Measurements from ENCODE around the gene TMEM80. TPM values are rescaled to one million over a fixed set of nuclear protein-coding genes. Genes with fewer than 3 reads are reported as not detected.

The TMEM80 gene
- total and polyA plus RNA-seq, 2 donors (not counting 3 experiments of a cell fraction or from before 2014, with no cell fraction given), result 21.2 to 26.6 TPM

- no peaks in the 10 kb centered on the region for H3K27me3 ChIP-seq (ENCODE audit: control insufficient read depth in 2 of 2, insufficient read depth in 2 of 2, low read length in 2 of 2)
- TF ChIP-seq MAX (IDR thresholded peaks at IDR 0.05; ENCODE audit: insufficient read depth, insufficient read length), result no peak
- TF ChIP-seq JUN (IDR thresholded peaks at IDR 0.05; ENCODE audit: borderline replicate concordance, insufficient read depth, insufficient read length, low read depth), result no peak
- TF ChIP-seq POLR2A (IDR thresholded peaks at IDR 0.05; ENCODE audit: low read depth, low read length), result no peak
- H3K4me3 ChIP-seq (replicated peaks in 1 of 3; ENCODE audit: insufficient read depth in 1 of 3, low read depth in 1 of 3, low read length in 3 of 3), result no peak overlapping the region
- ChIA-PET POLR2A (interaction anchor here (0.6 kb wide), 1 partner anchor 23 kb away, joined by 3 read pairs; no protein-coding TSS in a partner anchor), CTCF (interaction anchor here (1.1 to 1.7 kb wide), 4 partner anchors 13 to 20 kb away, joined by 4 to 5 read pairs (median 4); no protein-coding TSS in a partner anchor)
- BruUV-seq (replicated peaks), result TSS peak; percentile 18
- no peaks in the 10 kb centered on the region for H4K20me1 ChIP-seq (replicated peaks; ENCODE audit: control insufficient read depth, extremely low read depth, insufficient read depth, low read length)
- no peak overlapping the region for H3K9ac ChIP-seq (replicated peaks; ENCODE audit: extremely low read depth, insufficient read depth, low read length)
- DNase-seq (ENCODE audit: low read depth, low spot score) (no peak), FAIRE-seq (no peak)
- peaks cover 5% of the 10 kb centered on the region for H3K4me1 ChIP-seq (ENCODE audit: control insufficient read depth, extremely low read depth, insufficient read depth, low read length)
- H2AFZ ChIP-seq (ENCODE audit: low read depth, low read length), result no peak overlapping the region
- no peak overlapping the region for H3K27ac ChIP-seq (ENCODE audit: insufficient read depth, low read depth, low read length)
- no peaks in the 10 kb centered on the region for H3K9me3 ChIP-seq (replicated peaks; ENCODE audit: control insufficient read depth, insufficient read depth, low read length)
- H3K9me1 ChIP-seq (replicated peaks; ENCODE audit: control insufficient read depth, extremely low read depth, insufficient read depth, low read length), result no peaks in the 10 kb centered on the region
- intact Hi-C loops (cut with micrococcal nuclease) (no loop called here), dilution Hi-C loops (cut with MboI; ENCODE audit: extremely low pct_ligation_motif_present, low sequenced_read_pairs) (no loop called here)
- H3K4me2 ChIP-seq (ENCODE audit: insufficient read depth, low read length), result no peak overlapping the region
- no peaks in the 10 kb centered on the region for H3K79me2 ChIP-seq (ENCODE audit: control insufficient read depth, insufficient read depth, low read length)
- H3K36me3 ChIP-seq (ENCODE audit: control insufficient read depth in 2 of 2, extremely low read depth in 1 of 2, insufficient read depth in 2 of 2, low read length in 2 of 2), result no peaks in the 10 kb centered on the region
These were observed 11.6 kb downstream of the TMEM80 start for GRCh38 chr11:706957-707816.

- POLR2A ChIA-PET, result interaction anchor here (0.6 kb wide), 1 partner anchor 23 kb away, joined by 3 read pairs; no protein-coding TSS in a partner anchor
- CTCF ChIA-PET, result no interaction called here
- dilution Hi-C loops (cut with MboI; ENCODE audit: extremely low pct_ligation_motif_present, low sequenced_read_pairs) (no loop called here), intact Hi-C loops (cut with micrococcal nuclease) (no loop called here)
- Histone ChIP-seq H3K36me3 (ENCODE audit: control insufficient read depth in 2 of 2, extremely low read depth in 1 of 2, insufficient read depth in 2 of 2, low read length in 2 of 2) (no peaks in the 10 kb centered on the region), H2AFZ (ENCODE audit: low read depth, low read length) (no peak overlapping the region), H3K27me3 (ENCODE audit: control insufficient read depth in 2 of 2, insufficient read depth in 2 of 2, low read length in 2 of 2) (no peaks in the 10 kb centered on the region), H3K4me2 (ENCODE audit: insufficient read depth, low read length) (no peak overlapping the region), H3K27ac (ENCODE audit: insufficient read depth, low read depth, low read length) (no peak overlapping the region), H3K79me2 (ENCODE audit: control insufficient read depth, insufficient read depth, low read length) (no peaks in the 10 kb centered on the region), H3K4me1 (ENCODE audit: control insufficient read depth, extremely low read depth, insufficient read depth, low read length) (peaks cover 5% of the 10 kb centered on the region), H3K4me3 (replicated peaks in 1 of 3; ENCODE audit: insufficient read depth in 1 of 3, low read depth in 1 of 3, low read length in 3 of 3) (no peak overlapping the region), H3K9me1 (replicated peaks; ENCODE audit: control insufficient read depth, extremely low read depth, insufficient read depth, low read length) (no peaks in the 10 kb centered on the region), H4K20me1 (replicated peaks; ENCODE audit: control insufficient read depth, extremely low read depth, insufficient read depth, low read length) (no peaks in the 10 kb centered on the region), H3K9me3 (replicated peaks; ENCODE audit: control insufficient read depth, insufficient read depth, low read length) (no peaks in the 10 kb centered on the region), H3K9ac (replicated peaks; ENCODE audit: extremely low read depth, insufficient read depth, low read length) (no peak overlapping the region)
- FAIRE-seq, result no peak
- no peak for DNase-seq (ENCODE audit: low read depth, low spot score)
- no peak for TF ChIP-seq CTCF (IDR thresholded peaks at IDR 0.05; ENCODE audit: extremely low read depth in 1 of 2, insufficient read depth in 1 of 2, low read depth in 1 of 2, low read length in 2 of 2)
- TF ChIP-seq EZH2 (IDR thresholded peaks at IDR 0.05; ENCODE audit: borderline replicate concordance, low read depth, low read length, severe bottlenecking), result no peak
- no peak for TF ChIP-seq MAX (IDR thresholded peaks at IDR 0.05; ENCODE audit: insufficient read depth, insufficient read length)
- TF ChIP-seq JUN (IDR thresholded peaks at IDR 0.05; ENCODE audit: borderline replicate concordance, insufficient read depth, insufficient read length, low read depth), result no peak
- no peak for TF ChIP-seq FOS (IDR thresholded peaks at IDR 0.05; ENCODE audit: borderline replicate concordance, insufficient read depth, low read length)
- no peak for TF ChIP-seq GATA2 (IDR thresholded peaks at IDR 0.05; ENCODE audit: insufficient read depth, insufficient read length, low read depth, low read length)
- TF ChIP-seq POLR2AphosphoS5 (IDR thresholded peaks at IDR 0.05; ENCODE audit: insufficient read depth, low read depth, low read length), result no peak
- TF ChIP-seq POLR2A (IDR thresholded peaks at IDR 0.05; ENCODE audit: low read depth, low read length), result no peak
- TF ChIP-seq MYC (IDR thresholded peaks at IDR 0.05; ENCODE audit: low read depth, low read length), result no peak
- no TSS peak for BruUV-seq (replicated peaks)
These were observed 12.3 kb downstream of the TMEM80 start for GRCh38 chr11:707817-708420.

All from endothelial cell of umbilical vein (primary cell).